Activated naive CD8-positive, alpha-beta T cell treated with anti-CD3 and anti-CD28 coated beads, Interleukin-2, amount 50 U/mL, for 24 hours (primary cell): ENCODE results near the gene IGSF9B.
A peak's percentile ranks its signal among the peaks of the same experiment; 100 is the strongest.
"Not testable (repeated sequence)": the region's sequence is repeated elsewhere in the genome, so short reads cannot be mapped to it uniquely, and the experiment has no call there.

Experiments used
- ATAC-seq: fragments of 150-1000 bp; cut with Tn5 transposase; one replicate; pipeline ENCODE4 v1.10.0; 2021
- DNase-seq: peaks from one replicate; pipeline ENCODE4 v3.0.0; 2021
- H3K27ac Mint-ChIP-seq: one replicate; pipeline ENCODE4 v1.8.0; 2021; ENCODE audit warnings: mild to moderate bottlenecking, mixed read lengths
- H3K27me3 Mint-ChIP-seq: one replicate; pipeline ENCODE4 v1.8.0; 2021; ENCODE audit warnings: mixed read lengths
- H3K36me3 Mint-ChIP-seq: one replicate; pipeline ENCODE4 v1.8.0; 2021; ENCODE audit warnings: low read depth, mixed read lengths
- H3K4me1 Mint-ChIP-seq: one replicate; pipeline ENCODE4 v1.8.0; 2021; ENCODE audit warnings: mixed read lengths
- H3K4me3 Mint-ChIP-seq: one replicate; pipeline ENCODE4 v1.8.0; 2021; ENCODE audit warnings: mild to moderate bottlenecking, moderate library complexity, mixed read lengths
- H3K9me3 Mint-ChIP-seq: one replicate; pipeline ENCODE4 v1.8.0; 2021; ENCODE audit warnings: mixed read lengths

The IGSF9B gene

DNA sequence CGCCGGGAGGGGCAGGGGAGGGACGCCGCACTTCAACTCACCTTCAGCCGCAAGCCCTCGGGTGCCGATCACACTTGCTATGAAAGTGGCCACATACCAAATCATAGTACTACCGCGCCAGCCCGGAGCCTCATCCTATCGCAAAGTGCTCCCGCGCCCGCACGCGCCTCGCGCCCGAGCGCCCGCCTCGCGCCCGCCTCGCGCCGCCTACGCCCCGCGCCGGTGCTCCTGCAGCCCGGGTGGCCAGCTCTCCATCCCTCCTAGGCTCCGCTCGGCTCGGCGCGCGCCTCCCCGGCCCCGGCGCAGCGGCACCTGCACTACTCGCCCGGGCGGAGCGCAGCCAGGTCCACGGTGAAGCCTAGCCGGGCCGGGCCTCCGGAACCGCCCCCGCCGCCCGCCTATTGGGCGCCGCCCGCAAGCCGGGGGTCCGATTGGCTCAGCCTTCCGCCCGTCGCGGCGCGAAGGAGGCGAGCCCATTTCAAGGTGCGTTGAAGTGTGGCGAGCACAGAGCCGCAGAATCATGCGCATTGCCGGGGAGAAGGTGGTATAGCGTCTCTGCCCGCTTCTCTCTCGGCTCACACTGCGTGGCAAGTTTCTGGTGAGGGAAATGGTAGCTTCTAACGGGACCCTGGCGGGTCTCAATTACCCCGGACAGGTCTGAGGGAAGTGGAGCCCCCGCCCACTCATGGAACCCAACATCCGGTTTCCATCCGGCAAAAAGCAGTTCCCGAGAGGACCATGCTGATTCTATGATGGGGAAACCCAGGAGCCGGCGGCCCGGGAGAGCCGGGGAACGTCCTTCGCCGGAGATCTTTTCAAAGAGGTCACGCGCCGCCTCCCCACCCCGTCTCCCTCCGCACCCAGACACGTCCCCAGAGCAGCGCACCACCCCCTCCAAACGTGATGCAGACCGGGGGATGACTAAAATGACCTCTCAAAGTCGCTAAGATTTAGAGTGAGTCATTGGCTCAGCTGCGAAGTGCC is at the start of gene IGSF9B:
IGSF9B (minus strand) TSS at position 319 of the 984 bp plus-strand sequence; CDS start at position 105, 214 bp downstream.
- peak; percentile 90 for DNase-seq
- peaks cover 15% of the 10 kb centered on the region for H3K27me3 Mint-ChIP-seq
- peaks cover 52% of the 10 kb centered on the region for H3K4me1 Mint-ChIP-seq
- H3K27ac Mint-ChIP-seq = peak within 1 kb of the TSS; percentile 81
- peak; percentile 89 for ATAC-seq
- H3K36me3 Mint-ChIP-seq = peaks cover 8% of the 10 kb centered on the region
- peak within 1 kb of the TSS; percentile 92 for H3K4me3 Mint-ChIP-seq
- no peaks in the 10 kb centered on the region for H3K9me3 Mint-ChIP-seq

GRCh38 chr11:134004496-134005172 is 47.9 kb upstream of the IGSF9B start:
- Mint-ChIP-seq H3K9me3 (no peaks in the 10 kb centered on the region), H3K36me3 (no peaks in the 10 kb centered on the region), H3K4me1 (no peaks in the 10 kb centered on the region), H3K27me3 (no peaks in the 10 kb centered on the region), H3K4me3 (no peak overlapping the region), H3K27ac (no peak overlapping the region)
- DNase-seq (no peak), ATAC-seq (no peak)

DNA sequence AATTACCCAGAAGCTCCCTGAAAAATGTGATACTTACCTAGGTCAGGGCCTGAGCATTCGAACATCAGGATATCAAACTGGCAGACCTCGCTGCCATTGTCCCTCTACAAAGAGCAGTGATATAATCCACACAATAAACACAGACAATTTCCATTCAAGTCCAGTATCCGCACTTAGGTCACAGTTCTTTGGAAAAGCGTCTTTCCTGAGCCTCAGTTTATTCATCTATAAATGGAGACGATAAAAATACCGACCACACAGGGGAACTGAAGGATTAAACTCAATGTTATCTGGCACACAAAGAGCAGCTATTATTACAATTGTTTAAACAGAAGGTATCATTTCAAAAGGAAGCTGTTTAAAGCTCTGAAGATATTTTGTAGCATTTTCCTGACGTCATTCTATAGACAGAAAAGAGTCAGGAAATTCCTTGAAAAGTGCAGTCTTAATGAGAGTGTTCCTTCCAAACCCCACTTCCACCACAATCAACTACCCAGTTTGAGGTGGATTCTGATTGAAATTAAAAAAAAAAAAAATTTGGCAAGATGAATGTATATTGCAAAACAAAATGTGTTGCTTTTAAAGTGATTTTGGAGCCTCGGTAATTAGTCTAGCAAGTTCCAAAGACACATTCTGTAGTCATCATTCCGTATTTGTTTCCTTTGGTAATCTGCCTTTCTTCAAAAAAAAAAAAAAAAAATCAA is 47.2 kb upstream of the IGSF9B start:
- ATAC-seq (no peak), DNase-seq (no peak)
- H3K27me3 Mint-ChIP-seq = no peaks in the 10 kb centered on the region
- H3K4me3 Mint-ChIP-seq = no peak overlapping the region
- no peaks in the 10 kb centered on the region for H3K36me3 Mint-ChIP-seq
- no peak overlapping the region for H3K27ac Mint-ChIP-seq
- H3K9me3 Mint-ChIP-seq = no peaks in the 10 kb centered on the region
- H3K4me1 Mint-ChIP-seq = no peaks in the 10 kb centered on the region

DNA sequence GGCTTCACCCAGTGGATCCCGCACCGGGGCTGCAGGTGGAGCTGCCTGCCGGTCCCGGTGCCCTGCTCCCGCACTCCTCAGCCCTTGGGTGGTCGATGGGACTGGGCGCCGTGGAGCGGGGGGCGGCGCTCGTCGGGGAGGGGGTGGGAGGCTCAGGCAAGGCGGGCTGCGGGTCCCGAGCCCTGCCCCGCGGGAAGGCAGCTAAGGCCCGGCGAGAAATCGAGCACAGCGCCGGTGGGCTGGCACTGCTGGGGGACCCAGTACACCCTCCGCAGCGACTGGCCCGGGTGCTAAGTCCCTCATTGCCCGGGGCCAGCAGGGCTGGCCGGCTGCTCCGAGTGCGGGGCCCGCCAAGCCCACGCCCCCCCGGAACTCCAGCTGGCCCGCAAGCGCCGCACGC is 46.1 kb upstream of the IGSF9B start:
- H3K4me3 Mint-ChIP-seq, H3K27me3 Mint-ChIP-seq, DNase-seq, H3K27ac Mint-ChIP-seq, H3K36me3 Mint-ChIP-seq, H3K9me3 Mint-ChIP-seq, H3K4me1 Mint-ChIP-seq, ATAC-seq: not testable (repeated sequence)

DNA sequence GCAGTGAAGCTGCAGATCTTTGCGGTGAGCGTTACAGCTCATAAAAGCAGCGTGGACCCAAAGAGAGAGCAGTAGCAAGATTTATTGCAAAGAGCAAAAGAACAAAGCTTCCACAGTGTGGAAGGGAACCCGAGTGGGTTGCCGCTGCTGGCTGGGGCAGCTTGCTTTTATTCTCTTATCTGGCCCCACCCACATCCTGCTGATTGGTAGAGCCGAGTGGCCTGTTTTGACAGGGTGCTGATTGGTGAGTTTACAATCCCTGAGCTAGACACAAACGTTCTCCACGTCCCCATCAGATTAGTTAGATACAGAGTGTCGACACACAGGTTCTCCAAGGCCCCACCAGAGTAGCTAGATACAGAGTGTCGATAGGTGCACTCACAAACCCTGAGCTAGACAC is 45.6 kb upstream of the IGSF9B start:
- not testable (repeated sequence) for H3K4me3 Mint-ChIP-seq, DNase-seq, H3K27me3 Mint-ChIP-seq, H3K27ac Mint-ChIP-seq, ATAC-seq, H3K9me3 Mint-ChIP-seq, H3K36me3 Mint-ChIP-seq, H3K4me1 Mint-ChIP-seq

- Mint-ChIP-seq H3K27me3 (no peaks in the 10 kb centered on the region), H3K4me1 (no peaks in the 10 kb centered on the region), H3K4me3 (no peak overlapping the region), H3K36me3 (no peaks in the 10 kb centered on the region), H3K9me3 (no peaks in the 10 kb centered on the region), H3K27ac (no peak overlapping the region)
- no peak for ATAC-seq
- no peak for DNase-seq
Observed at GRCh38 chr11:134001596-134001995, 44.8 kb upstream of the IGSF9B start.

DNA sequence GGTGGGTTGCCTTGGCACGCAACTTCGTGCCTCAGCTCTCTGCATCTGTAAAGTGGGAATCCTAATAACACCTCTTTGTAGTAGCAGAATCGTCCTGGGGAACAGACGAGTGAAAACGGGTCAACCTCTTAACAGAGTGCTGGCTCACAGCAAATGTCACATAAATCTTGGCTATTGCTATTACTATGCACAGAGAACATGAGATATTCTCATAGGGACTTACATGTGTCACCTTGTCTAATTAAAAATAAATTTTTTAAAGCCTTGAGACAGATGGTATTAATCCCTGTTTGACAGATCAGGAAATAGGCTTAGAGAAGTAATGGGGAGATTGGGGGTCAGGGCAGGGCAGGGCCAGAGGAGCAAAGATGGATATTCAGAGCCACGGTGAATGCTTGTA is 44.3 kb upstream of the IGSF9B start:
- no peaks in the 10 kb centered on the region for H3K4me1 Mint-ChIP-seq
- no peaks in the 10 kb centered on the region for H3K27me3 Mint-ChIP-seq
- no peak overlapping the region for H3K4me3 Mint-ChIP-seq
- DNase-seq (no peak), ATAC-seq (no peak)
- no peaks in the 10 kb centered on the region for H3K9me3 Mint-ChIP-seq
- no peaks in the 10 kb centered on the region for H3K36me3 Mint-ChIP-seq
- no peak overlapping the region for H3K27ac Mint-ChIP-seq

DNA sequence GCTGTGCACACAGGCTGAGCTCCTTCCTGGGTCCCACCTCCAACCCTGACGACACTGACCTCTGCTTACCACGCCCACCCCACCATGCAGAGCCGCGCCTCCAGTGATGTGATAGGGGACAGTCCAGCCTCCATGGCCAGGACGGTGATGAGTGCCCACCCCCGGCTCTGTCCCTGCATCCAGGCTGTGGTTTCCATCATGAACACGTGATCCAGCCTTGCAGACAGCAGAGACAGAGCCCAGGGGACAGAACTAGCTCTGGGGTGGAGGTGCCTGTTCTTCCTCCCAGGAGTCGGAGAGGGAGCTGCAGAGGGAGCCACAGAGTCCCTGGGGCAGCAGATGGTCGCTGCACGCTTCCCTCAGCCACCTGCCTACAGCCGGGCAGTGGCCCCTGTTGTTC is 42.6 kb upstream of the IGSF9B start:
- ATAC-seq (no peak), DNase-seq (no peak)
- H3K9me3 Mint-ChIP-seq = no peaks in the 10 kb centered on the region
- no peaks in the 10 kb centered on the region for H3K36me3 Mint-ChIP-seq
- H3K27me3 Mint-ChIP-seq = no peaks in the 10 kb centered on the region
- peaks cover 4% of the 10 kb centered on the region for H3K4me1 Mint-ChIP-seq
- no peak overlapping the region for H3K27ac Mint-ChIP-seq
- H3K4me3 Mint-ChIP-seq = no peak overlapping the region

GRCh38 chr11:133997554-133997953 is 40.8 kb upstream of the IGSF9B start:
- Mint-ChIP-seq H3K4me1 (peaks cover 4% of the 10 kb centered on the region), H3K27ac (no peak overlapping the region), H3K27me3 (no peaks in the 10 kb centered on the region), H3K4me3 (no peak overlapping the region), H3K9me3 (no peaks in the 10 kb centered on the region), H3K36me3 (no peaks in the 10 kb centered on the region)
- DNase-seq (no peak), ATAC-seq (no peak)

GRCh38 chr11:133996671-133997070 is 39.9 kb upstream of the IGSF9B start:
- Mint-ChIP-seq H3K4me1 (peaks cover 4% of the 10 kb centered on the region), H3K36me3 (no peaks in the 10 kb centered on the region), H3K4me3 (no peak overlapping the region), H3K27me3 (no peaks in the 10 kb centered on the region), H3K27ac (no peak overlapping the region), H3K9me3 (no peaks in the 10 kb centered on the region)
- DNase-seq (no peak), ATAC-seq (no peak)

GRCh38 chr11:133995066-133995465 is 38.3 kb upstream of the IGSF9B start:
- no peak overlapping the region for H3K27ac Mint-ChIP-seq
- ATAC-seq = no peak
- H3K36me3 Mint-ChIP-seq = no peaks in the 10 kb centered on the region
- H3K4me1 Mint-ChIP-seq = peaks cover 16% of the 10 kb centered on the region
- H3K4me3 Mint-ChIP-seq = no peak overlapping the region
- no peak for DNase-seq
- H3K27me3 Mint-ChIP-seq = no peaks in the 10 kb centered on the region
- H3K9me3 Mint-ChIP-seq = no peaks in the 10 kb centered on the region

DNA sequence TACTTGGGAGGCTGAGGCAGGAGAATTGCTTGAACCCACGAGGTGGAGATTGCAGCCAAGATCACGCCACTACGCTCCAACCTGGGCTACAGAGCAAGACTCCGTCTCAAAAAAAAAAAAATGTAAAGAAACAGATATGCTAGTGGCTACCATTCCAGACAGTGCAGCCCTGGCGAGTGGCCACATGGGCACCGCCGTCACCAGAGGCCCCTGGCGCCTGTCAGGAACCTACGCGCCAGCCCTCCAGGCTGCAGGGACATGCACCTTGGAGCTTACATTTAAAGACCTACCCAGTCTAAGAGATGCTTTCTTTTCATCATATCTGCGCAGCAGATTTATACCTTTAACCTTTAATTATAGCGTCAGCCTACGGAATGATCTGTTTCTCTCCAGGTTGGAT is 37.2 kb upstream of the IGSF9B start:
- ATAC-seq = no peak
- Mint-ChIP-seq H3K27ac (no peak overlapping the region), H3K27me3 (no peaks in the 10 kb centered on the region), H3K4me3 (no peak overlapping the region), H3K9me3 (no peaks in the 10 kb centered on the region), H3K4me1 (peaks cover 16% of the 10 kb centered on the region), H3K36me3 (no peaks in the 10 kb centered on the region)
- no peak for DNase-seq

GRCh38 chr11:133993107-133993506 is 36.3 kb upstream of the IGSF9B start:
- no peak overlapping the region for H3K4me3 Mint-ChIP-seq
- no peaks in the 10 kb centered on the region for H3K27me3 Mint-ChIP-seq
- no peaks in the 10 kb centered on the region for H3K36me3 Mint-ChIP-seq
- DNase-seq (no peak), ATAC-seq (no peak)
- H3K27ac Mint-ChIP-seq = no peak overlapping the region
- peaks cover 16% of the 10 kb centered on the region for H3K4me1 Mint-ChIP-seq
- H3K9me3 Mint-ChIP-seq = no peaks in the 10 kb centered on the region

DNA sequence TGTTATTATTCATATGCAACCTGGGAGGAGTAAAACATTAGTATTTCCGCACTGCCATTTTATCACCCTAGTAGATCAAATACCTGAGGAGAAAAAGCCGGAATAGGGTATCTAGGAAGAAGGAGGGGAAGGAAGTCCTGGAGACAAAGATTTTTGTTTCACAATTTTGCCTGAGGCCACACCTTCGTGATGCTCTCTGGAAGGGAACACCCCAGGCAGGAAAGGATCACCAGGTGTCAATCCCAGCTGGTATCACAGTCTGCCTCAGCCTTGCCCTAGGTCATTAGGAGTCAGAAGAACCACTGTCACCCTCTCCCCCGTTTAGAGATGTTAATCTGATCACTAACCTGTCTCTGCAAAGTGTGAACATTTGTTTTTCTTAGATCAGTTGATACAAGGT is 35.4 kb upstream of the IGSF9B start:
- no peak for DNase-seq
- H3K27me3 Mint-ChIP-seq = no peaks in the 10 kb centered on the region
- no peaks in the 10 kb centered on the region for H3K36me3 Mint-ChIP-seq
- peaks cover 16% of the 10 kb centered on the region for H3K4me1 Mint-ChIP-seq
- no peaks in the 10 kb centered on the region for H3K9me3 Mint-ChIP-seq
- no peak for ATAC-seq
- no peak overlapping the region for H3K27ac Mint-ChIP-seq
- H3K4me3 Mint-ChIP-seq = no peak overlapping the region

DNA sequence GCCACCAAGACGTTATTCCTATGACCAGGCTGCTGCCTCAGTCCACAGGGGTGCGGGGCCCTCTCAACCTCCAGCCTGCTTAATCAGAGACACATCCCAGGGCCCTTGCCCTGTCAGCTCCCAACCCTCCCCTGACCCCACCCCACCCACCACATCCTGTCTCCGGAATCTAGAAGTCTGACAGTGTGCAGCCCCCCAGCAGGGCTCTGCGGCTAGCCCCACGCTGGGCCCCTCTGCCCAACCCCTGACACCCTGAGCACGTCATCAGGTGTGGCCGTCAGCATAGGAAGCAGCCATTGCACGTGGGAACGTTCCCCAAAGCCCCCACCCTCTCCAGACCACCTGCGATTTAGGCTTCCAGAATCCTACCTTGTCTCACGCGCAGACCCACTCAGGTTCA is 34.3 kb upstream of the IGSF9B start:
- Mint-ChIP-seq H3K27ac (no peak overlapping the region), H3K27me3 (no peaks in the 10 kb centered on the region), H3K4me1 (peaks cover 16% of the 10 kb centered on the region), H3K36me3 (no peaks in the 10 kb centered on the region), H3K9me3 (no peaks in the 10 kb centered on the region), H3K4me3 (no peak overlapping the region)
- peak; percentile 29 for ATAC-seq
- DNase-seq = peak; percentile 4
